Measurements from ENCODE around the gene CCDC28B.

Gene CCDC28B

GRCh38 chr1:32194984-32195383 lies 5.4 kb upstream of the CCDC28B start:
- DNase-seq (ENCODE audit: extremely low read depth, low read depth) = no peak
- TF ChIP-seq CTCF (IDR thresholded peaks at IDR 0.05; ENCODE audit: low read depth, low read length) = no peak

GRCh38 chr1:32195531-32195930 lies 4.9 kb upstream of the CCDC28B start:
- DNase-seq (ENCODE audit: extremely low read depth, low read depth) = no peak
- no peak for TF ChIP-seq CTCF (IDR thresholded peaks at IDR 0.05; ENCODE audit: low read depth, low read length)

- DNase-seq (ENCODE audit: extremely low read depth, low read depth) = no peak
- TF ChIP-seq CTCF (IDR thresholded peaks at IDR 0.05; ENCODE audit: low read depth, low read length) = no peak
Observed at GRCh38 chr1:32195972-32196823, 4.2 kb upstream of the CCDC28B start.

GRCh38 chr1:32197074-32197473 lies 3.3 kb upstream of the CCDC28B start:
- no peak for TF ChIP-seq CTCF (IDR thresholded peaks at IDR 0.05; ENCODE audit: low read depth, low read length)

GRCh38 chr1:32197837-32198236 lies 2.6 kb upstream of the CCDC28B start:
- TF ChIP-seq CTCF (IDR thresholded peaks at IDR 0.05; ENCODE audit: low read depth, low read length) = no peak
- no peak for DNase-seq (ENCODE audit: extremely low read depth, low read depth)

More at GRCh38 chr1:32197074-32197473, 3.3 kb upstream of the CCDC28B start:
- DNase-seq (ENCODE audit: extremely low read depth, low read depth) = no peak

- TF ChIP-seq CTCF (IDR thresholded peaks at IDR 0.05; ENCODE audit: low read depth, low read length) = no peak
- DNase-seq (ENCODE audit: extremely low read depth, low read depth) = no peak
Observed at GRCh38 chr1:32198237-32199042, 2.0 kb upstream of the CCDC28B start.

Data from AG09319 (cell line).